T-helper 1 cell (primary cell): Measurements from ENCODE around the gene PHC1.

Source experiments
- DNase-seq, 5 donors: peaks; one replicate each; pipeline ENCODE4 v3.0.0-alpha.2; 2012 to 2020

PHC1 gene

DNA sequence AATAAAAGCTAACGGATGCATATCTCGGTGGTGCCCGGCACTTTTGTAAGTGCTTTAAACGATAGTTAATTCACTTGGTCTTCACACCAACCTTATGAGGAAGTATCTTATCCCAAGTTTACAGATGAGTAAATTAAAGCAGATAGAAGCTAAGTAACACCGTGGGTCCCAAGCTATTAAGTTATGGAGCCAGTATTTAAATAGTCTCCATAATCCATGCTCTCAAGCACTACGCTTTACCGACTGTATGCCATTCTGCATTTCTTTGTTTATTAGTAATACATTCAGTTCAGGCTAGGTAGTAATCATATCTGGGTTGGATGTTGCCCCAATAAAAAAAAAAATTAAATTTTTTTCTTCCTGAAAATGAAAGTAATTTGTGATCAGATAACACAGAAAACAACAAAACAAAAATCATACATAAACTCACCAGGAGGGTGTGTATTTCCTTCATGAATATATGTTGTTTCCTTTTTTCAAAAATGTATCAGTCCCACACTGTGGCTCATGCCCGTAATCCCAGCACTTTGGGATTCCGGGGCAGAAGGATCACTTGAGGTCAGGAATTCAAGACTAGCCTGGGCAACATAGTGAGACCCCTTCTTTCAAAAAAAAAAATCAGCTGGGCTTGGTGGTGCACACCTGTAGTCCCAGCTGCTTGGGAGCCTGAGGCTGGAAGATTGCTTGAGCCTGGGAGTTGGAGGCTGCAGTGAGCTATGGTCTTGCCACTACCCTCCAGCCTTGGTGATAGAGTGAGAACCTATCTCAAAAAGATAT is 36.6 kb downstream of the PHC1 start:
- DNase-seq, result peak in 1 of 5 donors; percentile 29

DNA sequence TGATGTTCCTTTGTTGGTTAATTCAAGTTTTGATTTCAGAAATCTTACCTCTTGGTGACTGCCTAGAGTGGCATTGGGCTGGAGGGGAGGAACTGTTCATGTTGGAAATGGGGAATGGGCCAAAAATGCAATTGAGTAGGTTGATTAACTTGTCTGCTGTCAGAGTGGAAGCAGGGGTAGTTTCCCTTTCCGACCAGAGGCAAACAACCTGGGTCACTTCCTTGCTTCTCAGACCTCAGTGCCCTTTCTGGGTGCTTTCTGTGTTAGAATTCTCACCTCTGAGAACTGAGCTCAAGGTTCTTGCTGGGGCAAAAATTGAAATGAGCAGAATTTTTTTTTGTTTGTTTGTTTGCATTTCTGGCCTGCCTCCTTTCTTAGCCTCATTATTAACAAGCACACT is 37.4 kb downstream of the PHC1 start:
- peak in 2 of 5 donors; percentile 17 to 43 for DNase-seq

DNA sequence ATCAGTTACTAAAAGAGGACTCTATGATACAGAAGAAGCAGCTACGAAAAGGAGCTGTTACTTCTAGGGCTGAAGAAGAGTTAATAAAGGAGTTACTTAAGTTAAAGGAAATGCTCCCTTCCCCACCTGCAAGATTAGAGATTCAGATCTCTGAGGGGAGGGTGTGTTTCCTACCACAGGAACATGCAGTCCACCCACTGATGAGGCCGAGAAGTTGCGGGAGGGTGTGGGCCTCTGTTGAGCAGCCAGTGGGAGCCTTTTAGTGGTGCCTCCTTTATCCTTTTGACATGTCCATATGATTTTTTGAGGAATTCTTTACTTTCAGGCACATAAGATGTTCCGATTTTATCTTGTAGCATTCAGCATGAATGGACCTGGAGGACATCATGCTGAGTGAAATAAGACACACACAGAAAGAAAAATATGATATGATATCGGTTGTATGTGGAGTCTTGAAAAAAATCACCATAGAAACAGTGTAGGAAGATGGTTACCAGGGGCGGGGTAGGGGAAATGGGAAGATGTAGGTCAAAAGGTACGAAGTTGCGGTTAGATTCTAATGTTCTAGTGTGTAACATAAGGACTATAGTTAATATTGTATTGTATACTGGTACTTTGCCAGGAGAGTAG is 39.6 kb downstream of the PHC1 start:
- peak; percentile 32 to 52 (median 45) for DNase-seq

DNA sequence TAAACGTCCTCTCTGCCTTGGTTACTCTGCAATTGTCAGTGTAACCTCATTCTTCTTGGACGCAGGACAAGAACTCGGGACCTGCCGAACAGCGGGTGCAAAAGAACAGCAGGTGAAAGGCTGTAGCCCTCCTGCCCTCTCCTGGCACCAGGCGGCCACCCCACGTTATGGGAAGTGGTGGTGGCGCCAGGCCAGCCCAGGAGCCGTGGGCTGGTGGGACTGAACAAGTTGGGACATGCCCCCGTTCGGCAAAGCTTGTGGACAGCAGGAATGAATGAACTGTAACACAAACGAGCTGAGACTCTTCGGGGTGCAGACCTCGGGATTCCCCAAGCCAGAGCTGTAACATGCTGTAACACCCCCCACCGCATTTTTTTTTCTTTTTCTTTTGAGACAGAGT is 41.8 kb downstream of the PHC1 start:
- DNase-seq, result no peak

DNA sequence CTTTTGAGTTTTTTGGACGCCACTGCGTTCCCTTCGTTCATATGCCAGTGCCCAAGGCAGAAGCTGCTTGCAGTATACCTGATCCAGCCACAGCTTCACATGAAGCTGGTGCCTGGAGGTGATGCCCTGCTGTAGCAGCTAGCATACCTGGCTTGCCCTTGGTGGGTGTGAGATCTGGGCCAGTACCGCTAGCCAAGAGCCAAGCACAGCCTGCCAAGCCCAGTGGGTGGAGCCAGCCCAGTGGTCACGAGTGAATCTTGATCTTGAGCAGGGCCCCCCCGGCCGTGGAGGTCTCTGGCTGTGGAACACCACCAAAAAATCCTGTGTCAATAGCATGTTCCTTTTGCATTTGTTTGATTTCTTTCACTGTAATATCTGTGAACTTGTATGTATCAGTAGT is 42.5 kb downstream of the PHC1 start:
- DNase-seq, result no peak

DNA sequence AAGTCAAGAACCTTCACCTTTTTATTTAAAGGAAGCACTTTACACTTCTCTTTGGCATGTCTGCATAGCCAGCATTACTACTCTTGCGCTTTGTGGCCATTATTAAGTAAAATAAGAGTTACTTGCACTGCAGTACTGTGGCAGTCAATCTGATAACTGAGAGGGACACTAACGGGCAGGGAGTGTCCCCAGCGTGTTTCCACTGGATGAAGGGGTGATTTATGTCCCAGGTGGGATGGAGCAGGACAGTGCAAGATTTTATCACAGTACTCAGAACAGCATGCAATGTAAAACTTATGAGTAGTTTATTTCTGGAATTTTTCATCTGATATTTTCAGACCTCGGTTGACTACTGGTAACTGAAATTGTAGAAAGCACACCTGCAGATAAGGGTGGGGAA is 43.3 kb downstream of the PHC1 start:
- DNase-seq, result no peak

DNA sequence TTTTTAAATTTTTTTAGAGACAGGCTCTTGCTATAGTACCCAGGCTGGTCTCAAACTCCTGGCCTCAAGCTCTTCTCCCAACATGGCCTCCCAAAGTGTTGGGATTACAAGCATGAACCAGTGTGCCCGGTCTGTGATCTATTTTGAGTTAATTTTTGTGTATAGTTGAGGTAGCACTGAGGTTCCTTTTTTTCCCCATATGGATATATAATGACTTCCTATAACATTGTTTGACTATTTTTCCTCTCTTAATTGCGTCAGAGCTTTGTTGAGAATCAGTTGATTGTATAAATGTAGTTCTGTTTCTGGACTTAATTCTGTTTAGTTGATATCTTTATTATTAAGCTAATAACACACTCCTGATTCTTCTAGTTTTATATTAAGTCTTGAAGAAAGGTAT is 43.8 kb downstream of the PHC1 start:
- DNase-seq, result no peak

DNA sequence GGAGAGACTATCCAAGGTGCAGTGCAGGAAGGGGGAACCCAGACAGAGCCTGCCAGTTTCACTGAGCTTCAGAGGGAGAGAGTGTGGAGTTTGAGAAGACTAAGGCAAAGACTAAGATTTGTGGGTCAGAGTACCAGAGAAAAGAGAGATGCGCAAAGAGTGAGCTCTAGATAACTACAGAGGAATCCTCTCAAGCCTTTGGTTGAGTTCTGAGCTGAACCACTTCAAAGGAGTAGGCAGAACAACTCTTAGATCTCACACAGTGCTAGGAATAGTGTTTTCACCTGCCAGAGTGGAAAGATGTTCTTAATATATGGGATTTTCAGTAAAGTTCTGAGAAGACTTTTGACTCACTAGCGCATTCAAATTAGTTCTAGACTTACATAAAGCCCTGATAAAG is 45.9 kb downstream of the PHC1 start:
- DNase-seq, result no peak

DNA sequence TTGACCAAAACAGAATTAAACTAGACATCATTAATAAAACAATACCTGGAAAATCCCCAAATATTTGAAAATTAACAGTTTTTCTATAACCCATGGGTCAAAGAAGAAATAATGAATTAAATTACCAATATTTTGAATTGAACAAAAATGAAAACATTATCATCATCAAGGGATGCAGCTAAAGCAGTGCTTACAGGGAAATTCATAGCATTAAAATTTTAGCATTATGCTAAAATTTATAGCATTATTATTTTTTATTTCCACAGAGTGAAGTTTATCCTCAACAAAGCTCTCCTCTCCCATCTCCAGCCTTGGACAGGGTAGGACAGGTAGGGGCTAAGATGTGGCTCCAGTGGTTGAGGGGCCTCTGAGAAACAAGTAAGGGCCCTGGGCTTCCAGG is 54.5 kb downstream of the PHC1 start:
- DNase-seq, result no peak

DNA sequence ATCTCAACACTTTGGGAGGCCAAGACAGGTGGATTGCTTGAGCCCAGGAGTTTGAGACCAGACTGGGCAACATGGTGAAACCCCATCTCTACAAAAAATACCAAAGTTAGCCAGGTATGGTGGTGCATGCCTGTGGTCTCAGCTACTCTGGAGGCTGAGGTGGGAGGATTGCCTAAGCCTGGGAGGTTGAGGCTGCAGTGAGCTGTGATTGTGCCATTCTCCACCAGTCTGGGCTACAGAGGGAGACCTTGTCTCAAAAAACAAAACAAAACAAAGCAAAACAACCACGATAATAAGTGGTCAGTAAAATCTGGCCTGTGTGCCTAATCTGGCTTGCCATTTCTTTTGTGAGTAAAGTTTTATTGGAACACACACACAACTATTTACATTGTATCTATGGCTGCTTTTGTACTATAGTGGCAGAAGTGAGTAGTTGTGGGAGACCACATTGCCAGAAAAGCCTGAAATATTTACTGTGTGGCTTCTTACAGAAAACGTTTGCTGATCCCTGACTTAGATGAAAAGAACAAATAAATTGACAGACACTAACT is 55.6 kb downstream of the PHC1 start:
- DNase-seq, result no peak

DNA sequence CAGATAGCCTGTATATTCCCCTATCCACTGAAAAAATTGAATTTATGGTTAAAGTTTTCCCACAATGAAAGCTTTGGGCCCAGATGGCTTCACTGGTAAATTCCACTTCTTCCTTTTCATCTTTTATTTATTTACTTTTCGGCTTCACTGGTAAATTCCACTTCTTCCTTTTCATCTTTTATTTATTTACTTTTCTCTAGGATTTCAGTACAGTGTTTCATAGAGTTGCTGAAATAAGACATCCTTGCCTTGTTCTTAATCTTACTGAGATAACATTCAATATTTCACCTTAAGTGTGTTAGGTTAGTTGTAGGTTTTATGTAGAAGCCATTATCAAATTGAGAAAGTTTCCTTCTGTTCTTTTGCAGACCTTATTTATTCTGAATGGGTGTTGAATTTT is 56.1 kb downstream of the PHC1 start:
- no peak for DNase-seq

DNA sequence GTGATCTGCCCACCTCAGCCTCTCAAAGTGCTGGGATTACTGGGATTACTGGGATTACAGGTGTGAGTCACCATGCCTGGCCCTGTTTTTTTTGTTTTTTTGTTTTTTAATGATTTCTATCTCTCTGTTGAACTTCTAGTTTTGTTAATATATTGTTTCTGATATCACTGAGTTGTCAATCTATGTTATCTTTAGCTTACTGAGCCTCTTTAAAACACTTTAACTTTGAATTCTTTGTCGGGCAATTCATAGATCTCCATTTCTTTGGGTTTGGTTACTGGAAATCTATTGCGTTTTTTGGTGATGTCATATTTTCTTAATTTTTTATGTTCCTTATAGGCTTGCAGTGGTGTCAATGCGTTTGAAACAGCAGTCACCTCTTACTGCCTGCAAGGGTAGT is 65.8 kb downstream of the PHC1 start:
- DNase-seq, result no peak

DNA sequence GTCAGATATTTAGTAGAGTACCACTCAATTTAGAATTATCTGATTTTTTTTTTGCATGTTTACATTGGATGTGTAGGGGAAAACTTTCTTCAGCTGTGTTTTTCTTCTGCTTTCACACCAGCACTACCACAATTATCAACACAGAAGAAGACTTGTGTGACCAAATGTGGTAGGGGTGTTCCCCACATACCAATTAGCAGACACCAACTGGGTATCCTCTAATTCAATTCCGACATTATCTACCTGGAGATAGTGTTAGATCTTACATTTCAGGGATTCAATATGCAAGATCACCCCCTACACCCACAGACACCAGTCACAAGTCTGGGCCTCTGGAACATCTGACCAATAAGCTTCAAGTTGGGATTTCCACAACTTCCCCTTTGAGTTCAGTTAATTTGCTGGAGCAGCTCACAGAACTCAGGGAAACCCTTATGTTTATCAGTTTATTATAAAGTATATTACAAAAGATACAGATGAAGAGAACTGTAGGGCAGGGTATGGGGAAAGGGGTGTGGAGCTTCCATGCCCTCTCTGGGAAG is 71.0 kb downstream of the PHC1 start:
- no peak for DNase-seq

DNA sequence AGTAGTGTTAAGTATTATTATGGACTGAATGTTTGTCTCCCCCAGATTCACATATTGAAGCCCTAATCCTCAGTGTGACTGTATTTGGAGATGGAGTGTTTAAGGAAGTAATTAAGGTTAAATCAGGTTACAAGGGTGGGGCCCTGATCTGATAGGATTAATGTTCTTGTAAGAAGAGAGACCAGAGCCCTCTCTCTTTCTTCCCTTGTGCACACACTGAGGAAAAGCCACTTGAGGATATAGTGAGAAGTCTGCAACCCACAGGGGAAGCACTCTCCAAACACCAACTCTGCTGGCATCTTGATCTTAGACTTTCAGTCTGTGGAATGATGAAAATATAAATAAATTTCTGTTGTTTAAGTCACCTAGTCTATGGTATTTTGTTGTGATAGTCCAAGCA is 72.9 kb downstream of the PHC1 start:
- no peak for DNase-seq

DNA sequence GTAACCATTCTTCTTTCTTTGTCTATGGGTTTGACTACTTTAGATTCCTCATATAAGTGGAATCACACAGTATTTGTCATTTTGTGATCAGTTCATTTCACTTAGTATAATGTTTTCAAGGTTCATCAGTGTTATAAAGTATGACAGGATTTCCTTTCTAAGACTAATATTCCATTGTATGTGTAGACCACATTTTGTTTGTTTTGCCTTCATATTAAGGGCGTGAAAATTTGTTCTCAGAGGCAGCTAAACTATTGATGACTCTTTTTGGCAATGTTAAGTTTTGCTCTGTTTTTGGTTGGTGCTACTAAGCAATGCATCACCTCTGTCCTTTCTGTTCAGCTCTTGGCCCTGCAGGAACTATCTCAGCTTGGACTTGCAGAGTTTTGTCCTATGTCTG is 73.4 kb downstream of the PHC1 start:
- DNase-seq, result peak in 1 of 5 donors; percentile 5

DNA sequence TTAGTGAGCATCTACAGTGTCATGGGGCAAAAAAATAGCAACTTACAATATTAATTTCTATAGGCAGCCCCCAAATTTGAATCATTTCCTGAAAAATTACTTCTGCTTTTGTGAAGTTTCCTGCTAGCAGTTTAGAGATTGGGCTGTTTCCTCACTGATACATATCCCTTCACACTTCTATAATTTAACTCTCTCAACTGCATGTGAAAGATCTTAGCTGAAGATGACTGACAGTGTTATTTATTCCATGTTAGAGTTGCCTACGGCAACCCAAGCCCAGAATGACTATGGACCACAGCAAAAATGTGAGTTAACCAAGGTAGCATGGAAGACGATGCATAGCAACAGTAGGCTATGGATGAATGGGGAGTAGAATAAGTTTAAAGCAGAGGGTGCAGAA is 75.1 kb downstream of the PHC1 start, which contains the start of gene KLRG1:
KLRG1 (plus strand) TSS at position 134 of the 400 bp plus-strand sequence; CDS start at position 224, 90 bp downstream.
- peak in 1 of 5 donors; percentile 9 for DNase-seq
